Measurements from ENCODE around the gene HARS2. TPM values are rescaled to one million over a fixed set of nuclear protein-coding genes. Genes with fewer than 3 reads are reported as not detected.

HARS2 gene, protein sequence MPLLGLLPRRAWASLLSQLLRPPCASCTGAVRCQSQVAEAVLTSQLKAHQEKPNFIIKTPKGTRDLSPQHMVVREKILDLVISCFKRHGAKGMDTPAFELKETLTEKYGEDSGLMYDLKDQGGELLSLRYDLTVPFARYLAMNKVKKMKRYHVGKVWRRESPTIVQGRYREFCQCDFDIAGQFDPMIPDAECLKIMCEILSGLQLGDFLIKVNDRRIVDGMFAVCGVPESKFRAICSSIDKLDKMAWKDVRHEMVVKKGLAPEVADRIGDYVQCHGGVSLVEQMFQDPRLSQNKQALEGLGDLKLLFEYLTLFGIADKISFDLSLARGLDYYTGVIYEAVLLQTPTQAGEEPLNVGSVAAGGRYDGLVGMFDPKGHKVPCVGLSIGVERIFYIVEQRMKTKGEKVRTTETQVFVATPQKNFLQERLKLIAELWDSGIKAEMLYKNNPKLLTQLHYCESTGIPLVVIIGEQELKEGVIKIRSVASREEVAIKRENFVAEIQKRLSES
- 22.3 and 30.7 TPM in 2 replicates for polyA plus RNA-seq (2011; rRNA removed)
- 11.2 and 15.4 TPM in 2 replicates for polyA minus RNA-seq (2011; rRNA and poly(A)+ RNA removed)

DNA sequence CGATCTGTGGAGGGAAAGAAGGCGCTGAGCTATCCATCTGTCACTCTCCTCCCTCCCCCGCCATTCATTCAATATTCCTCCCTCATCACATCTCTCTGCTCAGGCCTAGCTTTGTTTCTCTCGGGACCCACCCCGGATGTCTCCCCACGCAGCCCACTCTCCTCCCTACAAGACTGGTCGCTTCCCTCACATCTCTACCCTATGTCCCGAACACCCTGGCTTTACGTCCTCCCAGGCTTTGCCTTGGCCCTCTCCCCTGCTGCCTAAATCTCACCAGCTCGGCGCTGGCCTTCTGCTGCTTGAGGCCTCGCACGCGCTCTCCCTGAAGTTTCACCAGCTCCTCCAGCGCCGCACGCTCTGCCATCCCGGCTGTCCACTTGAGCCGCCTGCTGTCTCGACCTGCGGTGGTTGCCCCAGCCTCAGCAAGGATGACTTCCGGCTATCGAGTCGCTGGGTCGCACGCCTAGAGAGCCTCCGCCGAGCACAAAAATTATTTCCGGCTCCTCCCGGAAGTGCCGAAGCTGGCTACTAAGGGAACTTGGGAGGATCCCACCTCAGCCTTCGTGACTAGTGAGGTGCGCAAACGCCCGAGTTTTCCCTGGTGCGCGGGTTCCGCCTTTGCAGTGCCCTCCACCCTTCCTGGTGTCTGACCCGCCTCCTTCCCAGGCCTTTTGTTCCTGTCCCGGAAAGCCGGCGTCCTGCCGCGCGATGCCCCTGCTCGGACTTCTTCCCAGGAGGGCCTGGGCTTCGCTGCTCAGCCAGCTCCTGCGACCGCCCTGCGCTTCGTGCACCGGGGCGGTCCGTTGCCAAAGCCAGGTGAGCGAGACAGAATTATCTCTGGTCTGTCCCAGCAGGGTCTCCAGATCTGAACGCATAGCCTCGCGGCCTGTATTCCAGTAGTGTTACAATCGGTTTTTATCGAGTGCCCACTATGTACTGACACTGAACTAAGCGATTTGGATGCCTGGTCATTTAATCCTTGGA is at the start of gene HARS2, which contains the start of gene HARS1:
HARS2 (plus strand) TSS at position 515 of the 984 bp plus-strand sequence; CDS start at position 709, 194 bp downstream.
HARS1 (minus strand) TSS at position 430 of the 984 bp plus-strand sequence; CDS start at position 364, 66 bp downstream.
- H3K36me3 ChIP-seq (ENCODE audit: control insufficient read depth, insufficient read depth, low read length): peaks cover 11% of the 10 kb centered on the region
- DNase-seq (ENCODE audit: low read depth): peak; percentile 80
- CTCF ChIA-PET: interaction anchor here (0.8 to 1.7 kb wide), 4 partner anchors 9 to 332 kb away, joined by 3 to 5 read pairs (median 3); partner anchors contain the start of gene ZMAT2

DNA sequence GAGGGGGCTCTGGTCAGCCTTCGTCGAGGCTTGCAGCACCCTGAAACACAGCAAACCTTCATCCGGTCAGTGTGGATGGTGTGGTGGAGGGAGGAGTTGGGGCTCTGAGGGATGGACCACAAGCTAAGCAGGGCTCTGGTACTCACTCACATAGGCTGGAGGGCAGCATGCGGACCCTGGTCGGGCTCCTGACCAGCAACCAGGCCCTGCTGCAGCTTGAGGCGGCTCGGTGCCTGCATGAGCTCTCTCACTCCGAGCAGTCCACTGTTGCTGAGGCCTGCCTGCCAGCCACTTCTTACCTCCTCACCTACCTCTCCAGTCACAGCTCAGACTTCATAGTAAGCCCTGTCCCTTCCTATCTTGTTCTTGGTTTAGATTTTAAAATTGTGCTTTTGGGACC is 49.5 kb upstream of the HARS2 start:
- DNase-seq (ENCODE audit: low read depth): no peak
- TF ChIP-seq, protein P1, sequence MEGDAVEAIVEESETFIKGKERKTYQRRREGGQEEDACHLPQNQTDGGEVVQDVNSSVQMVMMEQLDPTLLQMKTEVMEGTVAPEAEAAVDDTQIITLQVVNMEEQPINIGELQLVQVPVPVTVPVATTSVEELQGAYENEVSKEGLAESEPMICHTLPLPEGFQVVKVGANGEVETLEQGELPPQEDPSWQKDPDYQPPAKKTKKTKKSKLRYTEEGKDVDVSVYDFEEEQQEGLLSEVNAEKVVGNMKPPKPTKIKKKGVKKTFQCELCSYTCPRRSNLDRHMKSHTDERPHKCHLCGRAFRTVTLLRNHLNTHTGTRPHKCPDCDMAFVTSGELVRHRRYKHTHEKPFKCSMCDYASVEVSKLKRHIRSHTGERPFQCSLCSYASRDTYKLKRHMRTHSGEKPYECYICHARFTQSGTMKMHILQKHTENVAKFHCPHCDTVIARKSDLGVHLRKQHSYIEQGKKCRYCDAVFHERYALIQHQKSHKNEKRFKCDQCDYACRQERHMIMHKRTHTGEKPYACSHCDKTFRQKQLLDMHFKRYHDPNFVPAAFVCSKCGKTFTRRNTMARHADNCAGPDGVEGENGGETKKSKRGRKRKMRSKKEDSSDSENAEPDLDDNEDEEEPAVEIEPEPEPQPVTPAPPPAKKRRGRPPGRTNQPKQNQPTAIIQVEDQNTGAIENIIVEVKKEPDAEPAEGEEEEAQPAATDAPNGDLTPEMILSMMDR (IDR thresholded peaks at IDR 0.05; ENCODE audit: insufficient read depth, low read depth, low read length): no peak
- Histone ChIP-seq H3K27me3 (ENCODE audit: control insufficient read depth, insufficient read depth, low read length) (no peaks in the 10 kb centered on the region), H3K4me3 (ENCODE audit: low read depth, low read length) (no peak overlapping the region), H3K36me3 (ENCODE audit: control insufficient read depth, insufficient read depth, low read length) (peaks cover 14% of the 10 kb centered on the region)
- ChIA-PET CTCF (interaction anchor here (0.7 to 1.3 kb wide), 5 partner anchors 67 to 280 kb away, joined by 3 to 7 read pairs (median 3); no protein-coding TSS in a partner anchor), POLR2A (no interaction called here)

More for the DNA sequence above, at the start of gene HARS2, which contains the start of gene HARS1:
- no peaks in the 10 kb centered on the region for H3K27me3 ChIP-seq (ENCODE audit: control insufficient read depth, insufficient read depth, low read length)
- TF ChIP-seq, protein P1 (IDR thresholded peaks at IDR 0.05; ENCODE audit: insufficient read depth, low read depth, low read length): no peak
- H3K4me3 ChIP-seq (ENCODE audit: low read depth, low read length): peak within 1 kb of the TSS; percentile 94
- POLR2A ChIA-PET: interaction anchor here (0.5 to 1.2 kb wide), 5 partner anchors 9 to 446 kb away, joined by 4 to 7 read pairs (median 4); partner anchors contain the start of gene ZMAT2

DNA sequence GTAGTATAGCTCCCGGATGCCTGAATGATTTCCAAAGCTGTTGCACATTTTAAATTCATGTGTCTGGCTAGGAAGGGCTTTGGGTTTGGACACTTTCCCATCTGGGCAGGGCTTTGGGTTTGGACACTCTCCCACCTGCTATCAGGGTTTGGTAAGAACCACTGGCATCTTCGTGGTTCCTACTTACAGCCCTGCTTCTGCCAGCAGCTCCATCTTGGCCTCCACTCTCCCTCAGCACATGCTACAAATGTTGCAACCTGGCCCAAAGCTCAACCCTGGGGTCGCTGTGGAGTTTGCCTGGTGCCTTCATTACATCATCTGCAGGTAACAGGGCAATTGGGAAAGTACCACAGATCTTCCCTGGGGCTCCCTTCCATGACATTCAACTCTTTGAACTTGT is 48.5 kb upstream of the HARS2 start:
- Histone ChIP-seq H3K36me3 (ENCODE audit: control insufficient read depth, insufficient read depth, low read length) (peaks cover 14% of the 10 kb centered on the region), H3K27me3 (ENCODE audit: control insufficient read depth, insufficient read depth, low read length) (no peaks in the 10 kb centered on the region), H3K4me3 (ENCODE audit: low read depth, low read length) (no peak overlapping the region)
- POLR2A ChIA-PET: no interaction called here
- TF ChIP-seq, protein P1 (IDR thresholded peaks at IDR 0.05; ENCODE audit: insufficient read depth, low read depth, low read length): no peak
- CTCF ChIA-PET: interaction anchor here (1.2 to 1.3 kb wide), 2 partner anchors 93 to 270 kb away, joined by 3 to 7 read pairs; no protein-coding TSS in a partner anchor
- DNase-seq (ENCODE audit: low read depth): no peak

DNA sequence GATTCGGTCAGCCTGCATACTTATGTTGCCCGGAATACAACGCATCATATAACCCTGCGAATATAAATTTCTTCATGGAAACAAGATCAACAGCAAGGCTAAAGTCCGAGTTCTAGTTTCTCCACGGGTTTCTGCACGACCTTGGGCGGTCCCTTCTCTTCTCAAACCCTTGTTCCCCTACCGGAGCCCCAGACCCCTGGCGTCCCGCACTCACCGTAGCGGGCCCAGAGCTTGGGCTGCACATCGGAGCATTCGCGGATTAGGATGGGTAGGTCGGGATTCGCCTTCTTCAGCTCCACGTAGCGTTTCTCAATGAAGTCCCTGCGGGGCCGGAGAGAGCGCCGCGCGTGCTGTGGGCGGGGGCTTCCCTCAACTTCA is 44.2 kb upstream of the HARS2 start:
- TF ChIP-seq, protein P1 (IDR thresholded peaks at IDR 0.05; ENCODE audit: insufficient read depth, low read depth, low read length): no peak
- Histone ChIP-seq H3K36me3 (ENCODE audit: control insufficient read depth, insufficient read depth, low read length) (peaks cover 15% of the 10 kb centered on the region), H3K4me3 (ENCODE audit: low read depth, low read length) (peak overlapping the region; percentile 77), H3K27me3 (ENCODE audit: control insufficient read depth, insufficient read depth, low read length) (no peaks in the 10 kb centered on the region)
- no peak for DNase-seq (ENCODE audit: low read depth)
- ChIA-PET POLR2A (interaction anchor here (0.6 to 0.9 kb wide), 3 partner anchors 16 to 100 kb away, joined by 3 to 6 read pairs (median 4); partner anchors contain the start of gene EIF4EBP3), CTCF (interaction anchor here (0.7 to 2.7 kb wide), 6 partner anchors 12 to 287 kb away, joined by 3 to 8 read pairs (median 4); partner anchors contain the start of genes APBB3, EIF4EBP3 and WDR55)
